GM18505 (cell line): ENCODE results near the gene DTWD2.
"Not testable (repeated sequence)": the region's sequence is repeated elsewhere in the genome, so short reads cannot be mapped to it uniquely, and the experiment has no call there.

Source experiments
- ATAC-seq: cut with Tn5 transposase; IDR thresholded peaks from one replicate; pipeline ENCODE4 v1.9.1; 2021; ENCODE audit not compliant: unreplicated experiment
- POLR2A ChIP-seq: IDR thresholded peaks from 4 replicates; pipeline ENCODE4 v1.6.1; 2011; ENCODE audit warnings: borderline replicate concordance; ENCODE audit not compliant: insufficient read depth, insufficient read length; ENCODE audit errors: extremely low read depth

Gene DTWD2

DNA sequence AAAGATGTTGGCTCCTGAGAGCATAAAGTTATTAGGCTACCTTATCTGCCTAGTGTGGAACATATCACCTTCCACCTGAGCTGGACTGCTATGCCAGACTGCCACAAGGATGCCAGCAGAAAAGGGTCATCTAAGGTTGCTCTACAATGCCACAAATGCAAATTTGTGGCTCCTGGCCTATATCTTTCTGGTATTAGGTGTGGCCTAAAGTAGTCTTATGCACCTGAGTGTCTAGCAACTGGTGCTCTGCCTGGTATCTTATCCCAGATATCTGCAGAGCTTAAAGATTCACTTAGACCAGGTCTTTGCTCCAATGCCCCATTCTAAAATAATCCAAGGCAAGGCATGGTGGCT, 34.7 kb downstream of the DTWD2 start:
- no peak for TF ChIP-seq POLR2A
- no peak for ATAC-seq

GRCh38 chr5:118952992-118953651, 35.2 kb downstream of the DTWD2 start:
- no peak for TF ChIP-seq POLR2A
- no peak for ATAC-seq

DNA sequence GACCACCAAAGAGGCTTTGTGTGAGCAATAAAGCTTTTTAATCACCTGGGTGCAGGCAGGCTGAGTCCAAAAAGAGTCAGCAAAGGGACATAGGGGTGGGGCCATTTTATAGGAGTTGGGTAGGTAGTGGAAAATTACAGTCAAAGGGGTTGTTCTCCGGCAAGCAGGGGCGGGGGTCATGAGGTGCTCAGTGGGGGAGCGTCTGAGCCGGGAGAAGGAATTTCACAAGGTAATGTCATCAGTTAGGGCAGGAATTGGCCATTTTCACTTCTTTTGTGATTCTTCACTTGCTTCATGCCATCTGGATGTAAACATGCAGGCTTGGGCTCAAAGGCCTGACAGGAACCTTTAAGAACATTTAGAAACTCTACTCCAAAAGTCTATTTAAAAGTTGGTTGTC, 36.0 kb downstream of the DTWD2 start:
- ATAC-seq: not testable (repeated sequence)

- not testable (repeated sequence) for ATAC-seq
Observed at GRCh38 chr5:118950354-118950753, 38.0 kb downstream of the DTWD2 start.

GRCh38 chr5:118946138-118946800, 42.1 kb downstream of the DTWD2 start:
- ATAC-seq: no peak
- TF ChIP-seq POLR2A: no peak

GRCh38 chr5:118937393-118938061, 50.8 kb downstream of the DTWD2 start:
- no peak for ATAC-seq

DNA sequence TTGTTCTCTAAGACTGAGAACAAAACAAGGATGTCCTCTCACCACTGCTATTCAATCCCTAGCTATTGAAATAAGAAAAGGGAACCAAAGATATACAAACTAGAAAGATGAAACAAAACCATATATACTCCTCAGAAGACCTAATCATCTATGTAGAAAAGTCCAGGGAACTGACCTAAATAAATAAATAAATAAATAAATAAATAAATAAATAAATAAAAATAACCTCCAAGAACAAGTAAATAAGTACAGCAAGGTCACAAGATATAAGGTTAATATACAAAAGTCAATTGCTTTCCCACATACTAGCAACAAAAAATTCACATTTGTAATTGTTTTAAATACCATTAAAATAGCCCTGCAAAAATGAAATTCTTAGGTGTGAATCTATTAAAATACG, 54.6 kb downstream of the DTWD2 start:
- TF ChIP-seq POLR2A: no peak
- ATAC-seq: no peak

More at GRCh38 chr5:118937393-118938061, 50.8 kb downstream of the DTWD2 start:
- TF ChIP-seq POLR2A: no peak

GRCh38 chr5:118931564-118931963, 56.8 kb downstream of the DTWD2 start:
- TF ChIP-seq POLR2A: no peak
- no peak for ATAC-seq

- no peak for TF ChIP-seq POLR2A
- no peak for ATAC-seq
Observed at GRCh38 chr5:118924006-118924389, 64.3 kb downstream of the DTWD2 start.

GRCh38 chr5:118923295-118924005, 64.9 kb downstream of the DTWD2 start:
- no peak for TF ChIP-seq POLR2A
- no peak for ATAC-seq

- ATAC-seq: no peak
- TF ChIP-seq POLR2A: no peak
Observed at GRCh38 chr5:118921866-118922265, 66.5 kb downstream of the DTWD2 start.

DNA sequence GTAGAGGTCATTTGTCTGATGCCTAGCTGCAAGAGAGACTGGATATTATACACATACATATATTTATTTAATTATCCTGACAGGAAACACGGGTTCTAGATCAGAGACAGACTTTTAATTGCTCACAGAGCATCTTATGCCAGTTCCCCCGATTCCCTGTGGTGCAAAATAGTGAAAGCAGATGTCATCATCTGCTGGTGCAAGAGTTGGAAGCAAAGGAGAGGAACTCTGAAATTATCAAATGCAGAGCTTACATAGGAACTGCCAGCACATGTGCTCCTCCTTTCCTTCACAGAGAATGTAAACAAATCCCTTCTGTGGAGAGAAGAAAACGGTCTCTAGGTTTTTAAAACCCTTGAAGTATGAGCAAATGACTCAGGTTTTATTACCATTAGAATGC, 69.3 kb downstream of the DTWD2 start:
- no peak for TF ChIP-seq POLR2A
- ATAC-seq: no peak

DNA sequence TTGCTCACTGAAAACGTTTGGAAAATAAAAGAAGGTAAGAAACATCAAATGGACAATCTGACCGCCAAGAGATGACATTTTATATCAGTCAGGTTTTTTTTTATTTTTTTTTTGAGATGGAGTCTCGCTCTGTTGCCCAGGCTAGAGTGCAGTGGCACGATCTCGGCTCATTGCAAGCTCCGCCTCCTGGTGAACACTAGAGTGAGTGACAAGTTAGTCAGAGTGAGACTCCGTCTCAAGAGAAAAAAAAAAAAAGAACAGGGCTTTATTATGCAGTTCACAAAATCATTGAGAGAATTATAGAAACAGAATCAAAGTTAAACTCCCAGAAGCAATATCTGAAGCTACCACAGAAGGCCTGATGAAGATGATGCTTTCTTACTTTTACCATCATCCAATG, 70.1 kb downstream of the DTWD2 start:
- ATAC-seq: no peak
- TF ChIP-seq POLR2A: no peak

DNA sequence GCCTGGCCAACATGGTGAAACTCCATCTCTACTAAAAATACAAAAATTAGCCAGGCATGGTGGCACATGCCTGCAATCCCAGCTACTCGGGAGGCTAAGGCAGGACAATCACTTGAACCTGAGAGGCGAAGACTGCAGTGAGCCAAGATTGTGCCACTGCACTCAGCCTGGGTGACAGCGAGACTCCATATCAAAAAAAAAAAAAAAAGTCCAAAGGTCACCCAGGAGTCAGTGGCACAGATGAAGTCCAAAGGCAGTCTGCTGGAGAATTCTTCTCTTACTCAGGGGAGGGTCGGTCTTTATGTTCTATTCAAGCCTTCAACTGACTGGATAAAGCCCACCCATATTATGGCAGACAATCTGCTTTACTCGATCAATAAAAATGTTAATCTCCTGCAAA, 80.8 kb downstream of the DTWD2 start:
- not testable (repeated sequence) for ATAC-seq
